Measurements from ENCODE around the gene DDIT4. TPM values are rescaled to one million over a fixed set of nuclear protein-coding genes. Genes with fewer than 3 reads are reported as not detected.
A peak's percentile ranks its signal among the peaks of the same experiment; 100 is the strongest.

Gene DDIT4
- total RNA-seq, 2 donors from 2014 or later = 45.5 to 147 TPM

GRCh38 chr10:72272689-72273409 is 875 bp upstream of the DDIT4 start:
- peaks cover 28% of the 10 kb centered on the region for H3K4me1 ChIP-seq
- H3K9ac ChIP-seq (ENCODE audit: low read depth in 2 of 2, low read length in 2 of 2) = peak overlapping the region; percentile 97 to 99
- H3K4me3 ChIP-seq = peak overlapping the region; percentile 79
- no peaks in the 10 kb centered on the region for H3K27me3 ChIP-seq
- no peak for TF ChIP-seq CTCF (IDR thresholded peaks at IDR 0.05)
- intact Hi-C loops (cut with DNase I) = no loop called here
- peak; percentile 81 for DNase-seq
- H3K27ac ChIP-seq = peak overlapping the region; percentile 97
- no peaks in the 10 kb centered on the region for H3K9me3 ChIP-seq
- no peaks in the 10 kb centered on the region for H3K36me3 ChIP-seq

- Histone ChIP-seq H3K9ac (ENCODE audit: low read depth in 2 of 2, low read length in 2 of 2) (peak overlapping the region; percentile 95), H3K4me1 (peaks cover 28% of the 10 kb centered on the region), H3K27me3 (no peaks in the 10 kb centered on the region), H3K27ac (peak overlapping the region; percentile 97), H3K4me3 (peak overlapping the region; percentile 79), H3K36me3 (no peaks in the 10 kb centered on the region), H3K9me3 (no peaks in the 10 kb centered on the region)
- no peak for DNase-seq
- intact Hi-C loops (cut with DNase I) = loop anchor here (2.0 kb wide), 1 partner anchor 57 kb away; no protein-coding TSS in a partner anchor
- no peak for TF ChIP-seq CTCF (IDR thresholded peaks at IDR 0.05)
These were observed 547 bp downstream of the DDIT4 start for GRCh38 chr10:72274213-72274729.

- H3K27me3 ChIP-seq = no peaks in the 10 kb centered on the region
- peak overlapping the region; percentile 97 for H3K27ac ChIP-seq
- peak; percentile 87 for DNase-seq
- peaks cover 28% of the 10 kb centered on the region for H3K4me1 ChIP-seq
- peak overlapping the region; percentile 95 for H3K9ac ChIP-seq (ENCODE audit: low read depth in 2 of 2, low read length in 2 of 2)
- H3K36me3 ChIP-seq = no peaks in the 10 kb centered on the region
- intact Hi-C loops (cut with DNase I) = loop anchor here (2.0 to 5.0 kb wide), 2 partner anchors 47 to 56 kb away; no protein-coding TSS in a partner anchor
- no peaks in the 10 kb centered on the region for H3K9me3 ChIP-seq
- TF ChIP-seq CTCF (IDR thresholded peaks at IDR 0.05) = peak; percentile 72
- H3K4me3 ChIP-seq = peak overlapping the region; percentile 79
These were observed 1.1 kb downstream of the DDIT4 start for GRCh38 chr10:72274730-72275350.

GRCh38 chr10:72275351-72276012 is 1.8 kb downstream of the DDIT4 start:
- TF ChIP-seq CTCF (IDR thresholded peaks at IDR 0.05) = no peak
- peak; percentile 68 for DNase-seq
- Histone ChIP-seq H3K9me3 (no peaks in the 10 kb centered on the region), H3K27me3 (no peaks in the 10 kb centered on the region), H3K27ac (peak overlapping the region; percentile 97), H3K9ac (ENCODE audit: low read depth in 2 of 2, low read length in 2 of 2) (peak overlapping the region; percentile 95), H3K4me3 (peak overlapping the region; percentile 79), H3K4me1 (peaks cover 28% of the 10 kb centered on the region), H3K36me3 (no peaks in the 10 kb centered on the region)
- intact Hi-C loops (cut with DNase I) = loop anchor here (2.0 to 5.0 kb wide), 2 partner anchors 47 to 55 kb away; no protein-coding TSS in a partner anchor

GRCh38 chr10:72276013-72276387 is 2.3 kb downstream of the DDIT4 start:
- H3K27me3 ChIP-seq = no peaks in the 10 kb centered on the region
- no peak for TF ChIP-seq CTCF (IDR thresholded peaks at IDR 0.05)
- no peaks in the 10 kb centered on the region for H3K9me3 ChIP-seq
- peak; percentile 75 for DNase-seq
- H3K27ac ChIP-seq = peak overlapping the region; percentile 97
- H3K36me3 ChIP-seq = no peaks in the 10 kb centered on the region
- H3K9ac ChIP-seq (ENCODE audit: low read depth in 2 of 2, low read length in 2 of 2) = peak overlapping the region; percentile 52 to 95
- peak overlapping the region; percentile 79 for H3K4me3 ChIP-seq
- H3K4me1 ChIP-seq = peaks cover 28% of the 10 kb centered on the region
- intact Hi-C loops (cut with DNase I) = loop anchor here (5.0 kb wide), 1 partner anchor 46 kb away; no protein-coding TSS in a partner anchor
